HG02870 (cell line): ENCODE measurements around the gene SLC12A9.
"Not testable (repeated sequence)": the region's sequence is repeated elsewhere in the genome, so short reads cannot be mapped to it uniquely, and the experiment has no call there.

Experiments
- ATAC-seq: cut with Tn5 transposase; IDR thresholded peaks from one replicate; pipeline ENCODE4 v1.9.1; 2021; ENCODE audit warnings: mild to moderate bottlenecking, moderate library complexity; ENCODE audit not compliant: unreplicated experiment

Gene SLC12A9

DNA sequence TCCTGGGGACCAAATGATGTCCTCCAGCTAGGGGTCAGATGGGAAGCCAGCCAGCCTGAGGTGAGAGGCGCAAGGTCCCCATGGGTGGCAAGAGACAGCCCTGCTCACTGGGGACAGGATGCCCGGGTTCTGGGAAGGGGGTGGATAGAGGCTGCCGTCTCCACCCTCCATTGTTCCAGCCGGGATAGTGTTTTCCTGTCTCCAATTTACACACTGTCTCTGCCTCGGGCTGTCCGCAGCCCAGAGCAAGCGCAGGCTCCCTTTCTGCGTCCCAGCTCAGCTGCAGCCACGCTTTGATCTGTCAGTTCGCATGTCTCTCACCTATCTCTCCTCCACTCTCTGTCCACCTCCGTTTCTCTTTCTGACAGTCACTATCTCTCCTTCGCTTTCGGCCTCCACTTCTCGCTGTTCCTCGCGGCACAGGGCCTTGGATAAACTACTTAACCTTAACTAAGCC, 27.3 kb upstream of the SLC12A9 start:
- no peak for ATAC-seq

DNA sequence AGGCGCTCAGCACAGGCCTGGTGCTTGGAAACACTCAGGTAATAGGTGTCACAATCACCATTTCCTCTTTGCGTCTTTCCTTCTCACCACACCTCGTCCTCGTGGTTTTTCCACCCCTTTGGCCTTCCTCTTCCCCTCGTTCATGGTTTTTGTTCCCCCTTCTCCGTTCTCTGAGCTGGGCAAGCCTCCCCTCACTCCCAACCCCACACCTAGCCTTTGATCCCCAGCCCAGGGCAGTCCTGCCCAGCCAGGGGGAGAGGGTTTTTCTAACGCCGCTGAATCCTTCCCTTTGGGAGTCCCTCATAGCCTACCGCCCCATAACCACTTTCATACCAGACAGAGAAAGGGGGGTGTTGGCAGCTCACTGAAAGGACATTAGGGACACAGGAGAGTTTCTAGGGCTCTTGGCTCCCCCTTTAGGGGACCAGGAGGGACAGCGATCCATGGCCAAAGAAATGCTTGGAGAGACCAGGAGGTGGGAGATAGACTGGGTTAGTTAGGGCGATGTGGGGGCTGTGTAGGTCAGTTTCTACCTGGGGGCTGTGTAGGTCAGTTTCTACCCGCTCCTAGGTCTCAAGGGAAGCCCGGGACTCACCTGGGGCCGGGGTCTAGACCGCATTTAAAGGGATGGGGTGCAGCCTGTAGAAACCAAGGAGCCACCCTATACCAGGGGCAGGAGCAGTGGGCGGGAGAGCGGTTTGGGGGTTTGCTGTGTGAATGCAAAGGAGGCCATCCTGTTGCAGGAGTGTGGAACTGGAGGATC, 26.6 kb upstream of the SLC12A9 start:
- no peak for ATAC-seq

DNA sequence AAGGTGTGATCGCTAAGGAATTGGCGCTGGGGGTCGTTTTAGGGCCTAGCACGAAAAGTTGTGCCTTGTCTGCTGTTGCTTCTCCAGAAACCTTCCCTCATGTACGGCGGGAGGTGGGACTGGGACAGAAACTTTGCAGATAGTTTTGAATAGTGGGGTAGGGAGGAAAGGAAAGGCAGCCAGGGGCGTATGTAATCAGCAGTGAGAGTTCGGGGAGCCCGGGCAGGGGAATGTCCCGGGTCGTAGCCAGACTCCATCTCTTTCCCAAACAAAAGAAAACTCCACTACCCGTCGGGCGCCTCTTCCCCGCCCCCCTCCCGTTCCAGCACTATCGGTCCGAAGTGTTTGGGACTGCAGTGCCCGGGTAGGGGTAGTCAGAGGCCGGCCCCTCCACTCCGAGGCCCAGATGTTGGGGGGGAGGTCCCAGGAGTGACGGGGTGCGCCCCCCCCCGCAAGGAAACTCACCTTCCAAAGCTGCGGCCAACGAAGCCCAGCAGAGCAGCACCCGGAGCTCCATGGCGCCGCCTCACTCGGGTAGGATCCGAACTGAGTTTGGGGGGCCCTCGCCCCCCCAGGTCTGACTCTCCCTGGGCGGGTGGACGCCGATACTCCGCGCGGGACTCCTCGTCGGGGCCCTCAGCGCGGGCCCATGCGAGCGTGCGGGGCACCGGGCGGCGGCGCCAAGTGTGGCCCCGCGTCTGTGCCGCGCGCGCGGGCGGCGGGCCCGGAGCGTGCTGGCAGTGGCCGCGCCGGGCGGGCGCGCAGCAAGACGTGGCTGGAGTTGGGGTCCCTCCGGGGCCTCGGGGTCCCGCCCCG, 25.8 kb upstream of the SLC12A9 start:
- no peak for ATAC-seq

DNA sequence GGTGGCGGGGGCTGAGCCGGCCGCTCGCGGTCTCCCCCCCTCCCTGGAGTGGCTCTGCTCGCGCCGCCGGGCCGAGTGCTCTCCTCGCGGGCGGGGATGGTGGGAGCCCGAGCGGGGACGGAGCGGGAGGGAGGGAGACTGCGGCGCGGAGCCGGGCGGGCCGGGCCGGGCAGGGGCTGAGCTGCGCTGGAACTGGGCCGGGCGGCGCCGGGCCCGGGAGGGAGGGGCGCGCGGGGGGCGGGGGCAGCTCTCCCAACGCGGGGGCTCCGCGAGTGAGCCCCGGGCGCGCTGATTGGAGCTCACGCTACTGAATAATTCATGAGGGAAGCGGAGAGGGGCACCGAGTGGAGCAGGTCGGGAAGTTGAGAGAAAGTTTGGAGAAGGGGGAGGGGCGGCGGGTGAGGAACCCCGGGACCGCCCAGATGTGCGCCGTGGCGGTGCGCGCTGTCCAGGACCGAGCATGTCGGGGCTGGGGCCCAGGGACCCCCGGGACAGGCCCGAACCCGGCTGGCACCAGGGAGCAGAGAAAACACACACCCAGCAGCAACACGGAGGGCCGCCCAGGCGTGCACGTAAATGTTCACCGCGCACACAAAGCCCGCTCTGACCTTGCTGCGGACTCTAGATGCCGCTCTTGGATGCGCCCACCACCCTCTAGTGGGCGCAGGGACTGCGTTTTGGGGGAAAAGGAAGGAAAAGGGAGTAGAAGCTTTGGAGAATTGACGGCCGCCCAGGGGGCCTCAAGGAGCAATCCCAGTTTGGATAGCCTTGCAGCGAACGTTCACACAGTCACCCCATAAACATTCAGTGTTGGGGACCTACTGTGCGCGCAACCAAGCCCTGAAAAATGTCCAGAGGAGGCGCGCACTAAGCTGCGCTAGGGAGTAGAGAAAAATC, 24.9 kb upstream of the SLC12A9 start, which contains the start of gene EPHB4:
Gene EPHB4, minus strand, starts transcription at position 194 of the 897 bp plus-strand sequence. CDS start 493 bp downstream, outside the sequence.
- ATAC-seq = no peak

DNA sequence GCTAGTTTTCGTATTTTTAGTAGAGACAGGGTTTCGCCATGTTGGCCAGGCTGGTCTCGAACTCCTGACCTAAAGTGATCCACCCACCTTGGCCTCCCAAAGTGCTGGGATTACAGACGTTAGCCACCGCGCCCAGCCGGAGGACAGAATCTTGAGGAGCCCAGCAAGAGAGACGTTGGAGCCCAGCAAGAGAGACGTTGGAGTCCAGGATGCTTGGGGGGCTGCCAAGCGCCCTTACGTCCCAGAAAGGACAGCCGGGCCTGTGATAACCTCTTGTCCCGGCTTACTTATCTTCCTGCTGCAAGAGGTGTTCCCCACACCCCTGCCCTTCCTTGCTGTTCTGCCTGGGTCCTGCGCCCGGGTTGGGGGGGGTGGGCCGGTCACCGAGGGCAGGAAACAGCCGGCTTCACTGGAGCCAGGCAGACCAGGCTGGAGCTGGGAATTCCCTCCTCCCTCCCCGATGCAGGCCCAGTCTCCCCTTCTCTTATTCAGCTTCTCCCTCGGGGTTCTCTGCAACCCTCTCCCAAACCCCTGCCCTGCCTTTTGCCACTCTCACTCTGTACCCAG, 23.3 kb upstream of the SLC12A9 start:
- ATAC-seq = no peak

DNA sequence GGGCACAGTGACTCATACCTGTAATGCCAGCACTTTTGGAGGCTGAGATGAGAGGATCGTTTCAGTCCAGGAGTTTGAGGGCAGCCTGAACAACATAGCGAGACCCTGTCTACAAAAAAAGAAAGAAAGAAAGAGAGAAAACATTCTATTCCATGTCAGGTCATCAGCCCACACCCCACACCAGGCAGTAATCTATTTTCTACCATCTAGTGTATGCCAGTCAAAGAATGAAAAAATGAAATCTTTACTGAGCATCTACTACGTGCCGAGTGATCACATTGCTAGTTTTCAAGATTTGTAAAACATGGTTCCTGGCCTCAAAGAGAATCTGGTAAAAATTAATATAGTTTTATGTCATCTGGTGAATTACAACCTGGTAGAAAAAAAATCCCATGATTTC, 22.1 kb upstream of the SLC12A9 start:
- no peak for ATAC-seq

DNA sequence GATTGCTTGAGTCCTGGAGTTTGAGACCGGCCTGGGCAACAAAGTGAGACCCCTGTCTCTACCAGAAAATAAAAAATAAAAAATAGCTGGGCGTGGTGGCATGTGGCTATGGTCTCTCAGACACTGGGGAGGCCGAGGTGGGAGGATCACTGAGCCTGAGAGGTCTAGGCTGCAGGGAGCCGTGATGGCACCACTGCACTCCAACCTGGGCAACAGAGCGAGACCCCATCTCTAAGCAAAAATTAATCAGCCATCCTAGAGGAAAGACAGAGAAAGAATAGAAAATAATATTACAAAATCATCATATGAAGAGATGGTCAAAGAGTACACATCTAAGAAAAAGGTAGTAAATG, 20.3 kb upstream of the SLC12A9 start:
- ATAC-seq = no peak

DNA sequence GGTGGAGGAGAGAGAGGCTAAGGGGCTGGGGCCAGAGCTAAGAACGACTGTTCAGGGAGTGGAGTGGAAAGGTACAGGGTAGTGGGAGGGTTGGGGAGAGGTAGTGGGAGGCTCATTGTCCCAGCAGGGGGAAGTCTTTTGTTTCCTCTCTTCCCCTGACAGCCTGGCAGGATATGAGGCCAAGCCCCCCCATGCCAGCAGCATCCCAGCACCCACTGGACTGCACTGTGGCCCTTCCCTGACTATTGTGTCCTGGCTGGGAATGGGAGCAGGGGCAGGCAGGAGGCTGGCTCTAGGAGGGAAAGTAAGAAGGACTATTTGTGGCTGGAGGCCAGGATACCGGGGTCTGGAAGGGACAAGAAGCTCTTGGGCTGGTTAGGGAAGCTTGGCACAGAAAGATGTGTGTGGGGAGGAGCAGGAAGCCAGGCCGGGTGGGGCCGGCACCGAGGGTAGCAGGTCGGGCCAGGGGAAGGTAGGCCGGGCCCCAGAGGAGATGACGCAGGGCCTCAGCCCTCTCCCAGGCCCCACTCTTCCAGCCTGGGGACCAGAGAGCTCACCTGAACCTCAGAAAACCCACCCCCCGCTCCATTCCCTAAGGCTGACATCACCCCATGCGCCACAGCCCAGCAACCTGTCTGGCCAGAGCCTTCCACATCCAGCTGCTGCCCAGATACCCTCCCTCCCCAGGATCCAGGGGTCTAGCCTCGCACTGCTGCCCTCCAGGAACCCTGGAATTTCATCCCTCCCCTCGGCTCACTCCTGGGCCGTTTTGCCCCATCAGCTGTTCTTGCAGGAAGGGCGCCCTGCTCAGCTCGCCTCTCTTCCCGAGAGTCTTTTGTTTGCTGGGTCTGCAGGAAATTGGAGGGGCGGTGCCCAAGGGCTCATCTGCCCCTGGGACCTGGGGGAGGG, 16.4 kb upstream of the SLC12A9 start:
- no peak for ATAC-seq

DNA sequence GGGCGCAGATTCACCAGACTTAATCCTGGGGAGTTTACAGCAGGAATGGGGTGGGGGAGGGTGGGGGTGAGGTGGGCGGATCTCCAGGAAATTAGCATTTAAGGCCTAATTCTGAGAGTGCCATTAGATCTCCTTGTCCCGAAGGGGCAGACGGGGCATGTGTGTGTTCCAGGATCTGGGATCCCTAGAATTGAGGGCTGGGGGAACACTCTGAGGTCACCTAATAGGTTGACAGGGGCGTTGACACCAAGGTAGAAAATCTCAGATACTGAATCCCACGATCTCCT, 15.8 kb upstream of the SLC12A9 start:
- no peak for ATAC-seq

DNA sequence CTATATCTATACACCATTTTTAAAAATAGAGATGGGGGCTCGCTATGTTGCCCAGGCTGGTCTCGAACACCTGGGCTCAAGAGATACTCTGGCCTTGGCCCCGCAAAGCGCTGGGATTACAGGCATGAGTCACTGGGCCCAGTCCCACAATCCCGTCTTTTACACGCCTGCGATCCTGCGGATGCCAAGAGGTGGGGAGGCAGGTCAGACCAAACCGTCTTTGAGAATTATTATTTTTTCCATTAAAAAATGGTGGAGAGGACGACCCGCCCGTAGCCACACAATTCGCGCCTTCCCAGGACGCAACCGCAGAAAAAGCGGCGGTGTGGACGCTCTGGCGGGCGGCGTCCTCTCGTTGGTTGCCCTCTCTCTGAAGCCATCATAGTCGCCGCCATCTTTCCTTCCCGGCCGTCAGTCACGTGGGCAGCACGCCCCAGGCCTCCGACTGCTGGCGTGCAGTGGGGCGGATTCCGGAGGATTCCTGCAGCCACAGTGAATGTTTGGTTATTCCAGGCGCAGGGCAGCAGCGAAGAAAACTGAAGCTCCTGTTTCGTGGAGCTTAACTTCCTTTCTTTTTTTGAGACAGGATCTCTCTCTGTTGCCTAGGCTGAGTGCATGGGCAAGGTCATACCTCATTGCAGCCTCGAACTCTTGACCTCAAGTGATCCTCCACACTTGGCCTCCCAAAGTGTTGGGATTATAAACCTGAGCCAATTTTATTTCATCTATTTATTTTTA, 15.2 kb upstream of the SLC12A9 start:
- ATAC-seq = no peak

DNA sequence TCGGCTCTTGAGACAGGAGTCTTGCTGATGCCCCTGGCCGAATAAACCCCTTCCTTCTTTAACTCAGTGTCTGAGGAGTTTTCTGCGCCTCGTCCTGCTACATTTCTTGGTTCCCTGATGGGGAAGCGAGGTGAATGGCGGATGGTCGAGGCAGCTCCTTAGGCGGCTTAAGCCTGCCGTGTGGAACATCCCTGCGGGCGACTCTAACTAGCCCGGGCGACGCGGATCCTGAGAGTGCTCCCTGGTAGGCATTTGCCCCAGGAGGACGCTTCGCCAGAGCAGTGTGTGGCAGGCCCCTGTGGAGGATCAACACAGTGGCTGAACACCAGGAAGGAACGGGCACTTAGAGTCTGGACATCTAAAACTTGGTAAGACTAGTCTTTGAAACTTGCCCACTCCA, 13.2 kb upstream of the SLC12A9 start:
- no peak for ATAC-seq

DNA sequence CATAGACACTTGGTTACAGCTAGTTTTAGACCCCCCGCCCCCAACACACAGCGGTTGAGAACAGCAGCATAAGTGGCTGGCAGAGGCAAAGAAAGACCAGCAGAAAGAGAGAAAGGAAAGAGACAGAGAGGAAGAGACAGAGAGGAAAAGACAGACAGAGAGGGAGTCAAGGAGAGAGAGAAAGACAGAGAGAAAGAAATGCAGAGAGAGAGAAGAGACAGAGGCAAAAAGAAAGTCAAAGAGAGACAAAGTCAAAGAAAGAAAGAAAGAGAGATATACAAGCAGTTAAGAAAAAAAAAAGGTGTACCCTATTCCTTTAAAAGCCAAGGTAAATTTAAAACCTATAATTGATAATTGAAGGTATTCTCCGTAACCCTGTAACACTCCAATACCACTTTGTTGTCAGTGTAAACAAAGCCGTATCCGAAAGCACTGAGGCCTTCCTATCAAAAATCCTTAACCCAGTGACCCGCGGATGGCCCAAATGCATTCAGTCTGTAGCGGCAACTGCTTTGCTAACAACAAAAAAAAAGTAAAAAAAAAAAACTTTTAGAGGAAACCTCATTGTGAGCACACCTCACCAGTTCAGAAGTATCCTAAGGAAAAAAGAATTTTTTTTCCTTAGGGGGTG, 11.9 kb upstream of the SLC12A9 start:
- no peak for ATAC-seq

DNA sequence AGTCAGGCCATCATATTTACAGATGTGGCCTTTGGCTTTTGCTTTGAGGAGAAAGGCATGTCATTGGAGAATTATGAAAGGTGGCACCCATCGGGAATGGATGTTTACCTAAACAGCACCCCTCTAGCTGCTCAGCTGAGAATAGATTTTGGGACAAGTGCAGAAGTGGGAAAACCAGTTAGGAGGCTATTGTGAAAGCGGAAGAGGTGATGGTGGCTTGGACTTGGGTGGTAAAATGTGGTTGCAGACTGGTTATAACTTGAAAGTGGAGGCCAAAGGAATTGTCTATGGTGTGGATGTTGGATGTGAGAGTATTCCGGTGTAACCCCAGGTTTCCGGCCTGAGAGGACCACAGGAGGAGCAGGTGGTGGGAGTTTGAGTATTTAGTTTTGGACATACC, 5.2 kb upstream of the SLC12A9 start:
- ATAC-seq = no peak

DNA sequence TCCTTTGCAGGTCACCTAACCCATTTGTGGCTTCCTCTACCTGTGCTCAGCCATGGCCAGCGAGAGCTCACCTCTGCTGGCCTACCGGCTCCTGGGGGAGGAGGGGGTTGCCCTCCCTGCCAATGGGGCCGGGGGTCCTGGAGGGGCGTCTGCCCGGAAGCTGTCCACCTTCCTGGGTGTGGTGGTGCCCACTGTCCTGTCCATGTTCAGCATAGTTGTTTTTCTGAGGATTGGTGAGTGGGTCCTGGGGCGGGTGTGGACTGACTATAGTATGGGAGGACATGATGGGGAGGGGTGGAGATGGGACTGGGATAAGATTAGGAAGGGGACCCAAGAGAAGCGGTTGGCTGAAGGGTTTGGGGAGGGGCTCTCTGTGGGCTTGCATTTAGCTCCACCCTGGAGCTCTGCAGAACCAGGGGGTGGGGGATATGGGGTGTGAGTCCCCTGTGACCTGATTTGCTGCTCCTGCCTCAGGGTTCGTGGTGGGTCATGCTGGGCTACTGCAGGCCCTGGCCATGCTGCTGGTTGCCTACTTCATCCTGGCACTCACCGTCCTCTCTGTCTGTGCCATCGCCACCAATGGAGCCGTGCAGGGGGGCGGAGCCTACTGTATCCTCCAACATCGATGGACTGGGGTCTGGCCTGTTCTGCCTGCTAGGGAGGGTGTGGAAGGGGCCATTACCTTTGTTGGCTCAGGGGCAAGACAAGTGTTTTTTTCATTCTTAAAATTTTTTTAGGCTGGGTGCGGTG, 1.8 kb downstream of the SLC12A9 start:
- ATAC-seq = no peak

DNA sequence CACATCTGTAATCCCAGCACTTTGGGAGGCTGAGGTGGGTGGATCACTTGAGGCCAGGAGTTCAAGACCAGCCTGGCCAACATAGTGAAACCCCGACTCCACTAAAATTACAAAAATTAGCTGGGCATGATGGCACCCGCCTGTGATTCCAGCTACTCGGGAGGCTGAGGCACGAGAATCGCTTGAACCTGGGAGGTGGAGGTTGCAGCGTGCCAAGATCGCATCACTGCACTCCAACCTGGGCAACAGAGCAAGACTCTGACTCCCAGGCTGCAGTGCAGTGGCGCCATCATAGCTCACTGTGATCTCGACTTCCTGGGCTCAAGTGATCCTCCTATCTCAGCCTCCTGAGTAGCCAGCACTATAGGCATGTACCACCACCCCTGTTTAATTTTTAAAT, 2.4 kb downstream of the SLC12A9 start:
- ATAC-seq = not testable (repeated sequence)

DNA sequence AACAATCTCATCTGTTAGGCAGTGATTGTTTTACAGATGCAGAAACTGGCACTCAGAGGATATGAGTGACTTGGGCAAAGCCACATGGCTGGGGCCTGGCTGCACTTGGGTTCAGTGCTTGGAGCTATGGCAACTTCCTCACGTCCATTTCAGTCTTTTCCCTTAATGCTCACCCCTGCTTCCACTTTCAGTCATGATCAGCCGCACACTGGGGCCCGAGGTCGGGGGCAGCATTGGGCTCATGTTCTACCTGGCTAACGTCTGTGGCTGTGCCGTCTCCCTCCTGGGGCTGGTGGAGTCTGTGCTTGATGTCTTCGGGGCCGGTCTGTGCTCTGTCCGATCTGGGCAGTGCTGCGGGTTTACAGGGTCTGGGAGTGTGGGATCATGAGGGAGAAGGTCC, 3.0 kb downstream of the SLC12A9 start:
- no peak for ATAC-seq

DNA sequence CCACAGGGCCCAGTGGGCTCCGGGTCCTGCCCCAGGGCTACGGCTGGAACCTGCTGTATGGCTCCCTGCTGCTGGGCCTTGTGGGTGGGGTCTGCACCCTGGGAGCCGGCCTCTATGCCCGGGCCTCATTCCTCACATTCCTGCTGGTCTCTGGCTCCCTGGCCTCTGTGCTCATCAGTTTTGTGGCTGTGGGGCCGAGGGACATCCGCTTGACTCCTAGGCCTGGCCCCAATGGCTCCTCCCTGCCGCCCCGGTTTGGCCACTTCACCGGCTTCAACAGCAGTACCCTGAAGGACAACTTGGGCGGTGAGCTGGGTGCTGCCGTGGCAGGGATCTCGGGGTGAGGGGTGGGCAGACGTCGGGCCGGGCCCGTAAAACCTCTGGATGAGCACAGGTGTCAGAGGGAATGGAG, 4.4 kb downstream of the SLC12A9 start:
- no peak for ATAC-seq

DNA sequence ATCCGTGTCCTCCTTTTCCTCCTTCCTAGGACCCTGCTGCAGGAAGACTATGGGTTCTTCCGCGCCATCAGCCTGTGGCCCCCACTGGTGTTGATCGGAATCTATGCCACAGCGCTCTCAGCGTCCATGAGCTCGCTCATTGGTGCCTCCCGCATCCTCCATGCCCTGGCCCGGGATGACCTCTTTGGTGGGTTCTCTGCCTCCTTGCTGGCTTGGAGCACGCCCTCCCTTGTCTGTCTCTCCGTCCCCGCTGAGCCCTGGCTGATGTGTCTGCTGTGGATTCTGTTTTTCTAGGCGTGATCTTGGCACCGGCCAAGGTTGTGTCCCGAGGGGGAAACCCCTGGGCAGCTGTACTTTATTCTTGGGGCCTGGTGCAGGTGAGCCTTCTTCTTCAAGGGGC, 7.3 kb downstream of the SLC12A9 start:
- no peak for ATAC-seq
